Superior temporal gyrus (tissue), 1 donor: ENCODE data around the gene DNAJC1.
A peak's percentile ranks its signal among the peaks of the same experiment; 100 is the strongest.

Experiments
- DNase-seq: peaks from one replicate; pipeline ENCODE4 v3.0.0-alpha.2; 2016; ENCODE audit errors: extremely low spot score

DNAJC1 gene

DNA sequence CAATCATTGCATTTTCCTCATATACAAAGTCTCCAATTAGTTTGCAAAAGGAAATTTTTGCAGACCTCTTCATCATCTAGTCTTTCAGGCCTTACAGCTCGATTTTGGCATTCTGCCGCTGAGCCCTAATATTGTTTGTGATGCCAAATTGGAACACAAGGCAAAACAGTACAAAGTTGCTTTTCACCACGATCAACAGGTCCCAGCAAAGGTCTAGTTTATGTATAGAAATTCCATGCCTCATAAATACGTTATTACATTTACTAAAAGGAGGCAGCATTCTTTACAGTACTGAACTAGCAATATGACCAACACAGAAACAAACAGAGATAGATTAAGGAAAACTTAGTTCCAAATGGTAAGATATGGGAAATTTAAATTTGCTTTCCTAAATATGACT, 7.0 kb upstream of the DNAJC1 start:
- no peak for DNase-seq

DNA sequence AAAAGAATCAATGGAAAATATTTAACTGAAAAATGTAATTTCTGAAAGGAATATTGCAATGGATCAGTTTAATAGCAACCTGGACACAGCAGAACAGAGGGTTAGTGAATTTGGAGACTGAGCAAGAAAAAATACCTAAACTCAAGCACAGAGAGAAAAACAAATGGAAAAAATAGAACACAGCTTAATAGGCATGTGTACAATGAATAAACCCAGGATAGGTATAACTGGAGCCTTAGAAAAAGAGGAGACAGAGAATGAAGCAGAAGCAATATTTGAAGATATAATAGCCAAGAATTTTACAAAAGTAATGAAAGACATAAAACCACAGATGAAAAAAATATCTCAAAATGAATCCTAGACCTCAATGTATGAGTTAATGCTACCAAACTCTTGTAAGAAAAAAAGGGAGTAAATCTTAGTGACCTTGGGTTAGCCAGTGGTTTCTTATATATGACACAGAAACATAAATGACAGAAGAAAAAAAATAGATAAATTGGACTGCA, 2.9 kb upstream of the DNAJC1 start:
- DNase-seq = no peak

DNA sequence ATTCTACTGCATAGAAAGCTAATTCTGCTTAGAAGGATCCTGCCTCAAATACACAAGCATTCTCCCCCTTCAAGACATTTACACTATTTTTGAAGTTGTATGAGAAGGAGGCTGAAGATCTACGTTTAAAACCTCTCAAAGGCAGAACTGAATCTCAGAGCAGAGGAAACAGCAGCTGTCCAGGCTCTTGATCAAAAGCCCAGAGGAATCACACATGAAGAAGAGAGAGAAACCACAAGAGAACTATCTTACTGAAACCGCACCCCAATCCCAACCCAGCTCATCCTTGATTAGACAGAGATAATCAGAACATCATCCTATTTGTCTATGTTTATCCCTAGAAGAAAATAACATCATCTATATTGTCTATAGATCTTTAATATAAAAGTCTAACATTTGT, 2.2 kb upstream of the DNAJC1 start:
- DNase-seq = no peak

DNA sequence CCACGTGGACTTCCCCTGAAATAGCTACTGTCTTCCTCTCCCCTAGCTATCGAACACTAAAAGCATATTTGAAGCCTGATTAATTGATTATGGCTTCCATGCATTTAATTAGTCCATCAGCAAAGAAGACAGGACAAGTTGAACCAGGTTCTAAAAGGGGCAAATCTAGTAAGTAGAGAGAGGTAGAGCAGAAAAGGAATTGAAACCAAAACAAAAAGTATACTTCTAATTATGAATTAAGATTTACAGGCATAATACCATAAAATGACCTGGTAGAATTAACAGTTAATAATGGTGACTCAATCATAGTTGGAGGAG, 393 bp upstream of the DNAJC1 start:
- DNase-seq = no peak

DNA sequence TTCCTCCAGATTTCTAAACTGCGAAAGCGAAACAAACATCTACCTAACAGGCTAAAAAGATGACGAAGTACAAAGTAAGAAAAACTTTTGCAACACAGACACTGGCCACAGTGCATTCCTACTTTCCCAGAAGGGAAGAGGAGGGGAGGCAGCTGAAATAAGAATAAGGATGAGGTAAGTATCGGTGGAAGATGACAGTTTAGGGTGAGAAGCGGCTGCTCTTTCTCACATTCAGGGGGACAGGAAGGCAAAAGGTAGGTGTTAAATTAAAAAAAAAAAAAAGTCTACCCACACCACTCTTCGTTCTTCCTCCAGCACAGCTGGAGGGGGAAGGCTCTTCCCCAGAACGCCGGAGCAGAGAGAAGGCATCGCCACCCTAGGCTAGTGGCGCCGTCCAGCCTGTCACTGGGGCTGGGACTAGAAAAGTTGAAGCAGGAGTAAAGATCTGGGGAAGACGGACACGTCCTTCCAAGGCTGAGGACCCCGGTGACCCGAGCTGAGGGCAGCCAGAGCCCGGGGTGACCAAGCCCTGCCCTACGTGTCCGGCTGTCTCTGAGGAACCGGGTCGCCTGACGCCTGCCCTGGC, 846 bp downstream of the DNAJC1 start:
- no peak for DNase-seq

DNA sequence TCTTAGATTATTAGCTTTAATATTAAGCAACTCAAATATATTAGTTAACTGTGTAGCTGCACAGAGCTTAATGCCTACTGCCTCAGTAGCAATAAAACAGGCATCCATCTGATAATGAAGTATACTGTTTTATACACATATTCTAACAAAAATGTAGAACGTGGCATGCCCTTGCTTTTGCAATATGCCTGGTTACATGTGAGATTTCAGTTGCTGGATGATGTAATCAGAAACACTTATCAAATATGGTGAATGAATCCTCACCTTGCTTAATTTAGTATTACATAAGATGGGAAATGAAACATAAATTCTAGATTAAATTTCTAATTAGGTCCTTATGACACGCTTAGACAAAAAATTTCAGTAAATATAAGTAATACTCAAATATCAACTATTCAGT, 8.0 kb downstream of the DNAJC1 start:
- peak; percentile 20 for DNase-seq

DNA sequence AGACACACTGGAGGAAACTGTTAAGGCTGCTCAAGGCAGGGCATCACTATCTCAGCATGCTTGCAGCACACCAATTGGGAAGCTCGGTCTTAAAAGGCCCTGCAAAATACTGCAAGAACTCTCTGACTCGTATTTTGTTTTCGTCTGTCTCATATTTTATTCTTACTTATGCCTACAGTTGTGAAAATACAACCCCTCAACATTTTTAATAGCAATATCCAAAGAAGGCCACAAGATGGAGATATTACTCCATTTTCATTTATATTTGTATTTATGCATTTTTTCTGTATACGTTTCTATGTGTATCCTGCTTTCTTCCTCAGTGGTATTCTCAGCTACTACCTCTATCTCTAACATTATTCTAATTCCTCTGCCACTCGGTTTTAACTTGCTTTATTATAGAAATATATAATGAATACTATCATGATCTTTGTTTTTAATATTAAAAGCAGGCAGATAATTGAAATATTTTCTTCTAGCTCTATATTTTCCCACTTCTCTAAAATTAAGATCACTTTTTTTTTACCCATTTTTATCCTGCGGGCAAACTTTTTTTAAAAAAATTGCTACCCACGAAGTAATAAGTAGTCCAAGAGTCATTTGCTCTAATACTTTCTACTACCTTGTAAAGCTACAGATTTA, 10.0 kb downstream of the DNAJC1 start:
- peak; percentile 68 for DNase-seq

DNA sequence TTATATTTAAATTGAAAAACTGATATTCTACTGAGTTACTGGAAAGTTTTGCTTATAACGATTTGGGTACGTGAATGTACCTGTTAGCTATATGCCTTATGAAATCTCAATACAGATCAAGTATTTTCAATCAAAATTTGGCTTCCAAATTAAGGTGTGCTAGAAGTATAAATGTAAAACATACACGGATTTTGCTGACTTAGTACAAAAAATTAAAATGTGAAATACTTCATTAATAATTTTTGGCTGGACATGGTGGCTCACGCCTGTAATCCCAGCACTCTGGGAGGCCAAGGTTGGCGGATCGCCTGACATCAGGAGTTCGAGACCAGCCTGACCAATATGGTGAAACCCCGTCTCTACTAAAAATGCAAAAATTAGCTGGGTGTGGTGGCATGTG, 11.7 kb downstream of the DNAJC1 start:
- no peak for DNase-seq

DNA sequence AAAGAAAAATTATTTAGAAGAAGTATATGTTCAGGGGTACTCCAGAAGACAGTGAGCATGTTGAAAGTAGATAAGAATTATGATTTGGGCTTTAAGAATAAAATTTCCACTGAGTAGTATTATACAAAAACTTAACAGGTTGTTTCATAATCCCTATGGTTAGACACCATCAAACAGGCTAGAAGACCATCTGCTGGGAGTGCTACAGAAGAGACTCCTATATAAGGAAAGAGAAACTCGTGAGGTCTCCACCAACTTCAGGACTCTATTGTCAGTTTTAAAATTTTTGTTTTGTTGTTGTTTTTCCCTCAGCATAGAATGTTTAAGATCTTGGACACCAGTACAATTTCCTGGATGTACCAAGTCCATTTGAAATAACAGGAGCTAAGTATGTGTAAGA, 13.1 kb downstream of the DNAJC1 start:
- DNase-seq = no peak

DNA sequence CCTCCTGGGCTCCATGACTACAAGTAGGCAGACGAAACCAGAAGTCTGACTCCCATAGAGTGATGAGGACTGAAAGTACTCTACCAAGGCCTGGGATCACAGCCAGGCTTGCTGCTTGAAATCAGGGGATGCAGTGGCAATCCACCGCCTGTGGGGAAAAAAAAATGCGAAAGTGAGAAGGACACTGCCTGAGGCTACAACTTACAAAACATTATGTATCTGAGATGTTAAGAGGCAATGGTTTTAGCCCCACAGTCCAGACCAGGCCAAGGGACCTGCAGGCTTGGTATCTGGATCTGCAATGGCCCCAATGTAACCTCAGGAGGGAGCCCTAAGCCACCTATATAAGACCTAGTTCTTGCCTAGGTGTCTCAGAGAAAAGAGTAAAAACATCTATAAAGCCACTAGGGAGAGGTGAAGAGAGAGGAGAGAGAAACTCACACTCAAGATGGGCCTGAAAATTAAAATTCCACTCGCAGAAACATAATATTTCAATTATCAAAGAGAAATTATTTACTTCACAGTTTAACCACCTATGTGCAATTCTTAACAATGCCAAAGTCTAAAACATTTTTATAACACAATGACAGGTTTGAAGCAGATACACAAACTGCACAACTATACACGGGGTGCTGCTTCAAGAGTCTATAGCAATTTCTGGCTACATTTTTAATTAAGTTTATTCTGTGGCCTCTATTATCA, 13.9 kb downstream of the DNAJC1 start:
- peak; percentile 81 for DNase-seq

DNA sequence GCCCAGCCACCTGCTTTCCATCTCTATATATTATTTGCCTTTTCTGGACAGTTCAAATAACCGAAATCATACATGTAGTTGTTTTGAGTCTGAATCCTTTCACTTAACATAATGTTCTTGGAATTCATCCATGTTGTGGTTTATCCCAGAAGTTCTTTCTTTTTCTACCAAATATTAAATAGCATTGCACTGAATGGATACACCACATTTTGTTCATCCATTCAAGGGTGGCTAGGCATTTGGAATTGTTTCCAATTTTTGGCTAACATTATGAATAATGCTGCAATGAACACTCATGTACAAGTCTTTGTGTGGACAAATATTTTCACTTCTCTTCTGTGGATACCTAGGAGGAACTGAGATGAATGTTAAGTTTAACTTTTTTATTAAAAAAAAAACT, 18.0 kb downstream of the DNAJC1 start:
- no peak for DNase-seq

DNA sequence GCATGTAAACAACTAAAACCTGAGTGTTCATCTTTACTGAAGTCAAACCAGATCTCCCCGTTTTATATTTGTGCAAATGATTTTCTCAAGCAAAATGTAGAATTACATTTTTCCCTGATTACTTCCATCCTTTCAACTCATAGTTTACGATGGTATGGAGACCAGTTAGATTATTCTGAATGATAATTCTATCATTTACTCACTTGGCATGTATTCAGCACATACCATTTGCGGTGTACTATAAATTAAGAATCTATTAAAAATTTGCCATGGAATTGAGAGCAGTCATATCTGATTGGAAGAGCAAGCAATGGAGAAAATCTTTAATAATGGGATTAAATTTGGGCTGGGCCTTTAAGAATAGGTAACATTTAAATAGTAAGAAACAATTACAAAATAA, 22.4 kb downstream of the DNAJC1 start:
- no peak for DNase-seq

DNA sequence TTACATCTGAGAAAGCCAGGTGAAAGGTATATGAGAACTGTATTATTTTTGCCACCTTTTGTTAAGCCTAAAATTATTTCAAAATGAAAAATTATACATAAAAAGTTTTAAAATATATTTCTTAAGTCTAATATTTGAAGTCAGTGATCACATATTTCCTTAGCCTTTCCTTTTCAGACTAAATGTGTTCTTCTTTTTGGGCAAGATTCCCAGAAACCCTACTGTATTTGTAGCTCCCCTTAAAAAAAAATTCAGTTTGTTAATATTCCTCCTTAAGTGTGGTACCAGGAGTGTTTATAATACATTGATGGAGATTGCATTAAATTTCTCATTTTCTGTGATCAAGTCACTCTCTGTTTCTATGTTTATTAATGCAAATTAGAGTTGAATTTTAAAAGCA, 22.8 kb downstream of the DNAJC1 start:
- DNase-seq = no peak

DNA sequence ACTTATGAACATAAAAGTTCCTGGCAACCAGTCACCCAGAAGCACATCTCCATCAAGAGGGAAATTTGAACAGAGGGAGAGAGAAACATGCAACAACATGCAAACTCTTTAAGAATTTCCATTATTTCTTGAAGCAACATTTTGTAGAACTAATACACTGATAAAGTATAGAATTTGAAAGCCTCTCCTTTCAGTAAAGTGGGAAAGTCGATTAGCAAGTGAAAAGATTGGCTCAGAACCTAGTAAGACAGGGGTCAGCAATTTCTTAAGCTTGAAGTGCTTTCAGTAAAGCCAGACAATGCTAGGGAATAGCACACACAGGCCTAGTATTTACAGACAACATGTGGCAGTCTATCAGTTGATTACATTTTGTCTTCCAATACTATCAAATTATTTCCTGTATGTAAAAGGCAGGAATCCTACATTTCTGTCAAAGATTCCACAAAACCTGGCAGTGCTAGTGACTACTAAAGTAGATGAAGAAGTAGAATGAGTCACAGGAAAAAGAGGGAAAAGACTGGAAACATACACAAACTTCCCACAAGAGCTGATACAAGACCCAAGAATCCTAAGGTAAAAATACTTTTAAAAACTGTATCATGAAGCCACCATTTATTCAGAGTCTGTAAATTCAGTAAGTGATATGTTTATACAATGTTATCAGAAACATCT, 25.2 kb downstream of the DNAJC1 start:
- no peak for DNase-seq

DNA sequence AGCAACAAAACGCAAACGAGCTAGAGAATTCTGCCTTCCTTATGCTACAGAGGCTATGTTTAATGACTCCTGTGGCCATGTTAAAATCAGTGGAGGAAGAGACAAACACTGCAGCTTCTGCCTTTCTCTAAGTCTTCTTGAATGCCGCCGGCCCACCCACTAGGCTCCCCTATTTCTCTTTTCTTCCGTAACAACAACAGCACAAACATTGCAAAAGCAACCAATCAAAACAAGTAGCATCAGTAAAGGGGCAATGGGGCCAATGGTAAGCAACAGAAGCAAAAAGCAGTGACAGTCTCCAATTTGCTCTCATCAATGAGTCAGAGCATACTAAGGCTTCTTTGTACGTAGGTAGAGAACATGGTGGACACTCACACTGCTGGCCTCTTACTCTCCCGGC, 26.8 kb downstream of the DNAJC1 start:
- DNase-seq = peak; percentile 80

DNA sequence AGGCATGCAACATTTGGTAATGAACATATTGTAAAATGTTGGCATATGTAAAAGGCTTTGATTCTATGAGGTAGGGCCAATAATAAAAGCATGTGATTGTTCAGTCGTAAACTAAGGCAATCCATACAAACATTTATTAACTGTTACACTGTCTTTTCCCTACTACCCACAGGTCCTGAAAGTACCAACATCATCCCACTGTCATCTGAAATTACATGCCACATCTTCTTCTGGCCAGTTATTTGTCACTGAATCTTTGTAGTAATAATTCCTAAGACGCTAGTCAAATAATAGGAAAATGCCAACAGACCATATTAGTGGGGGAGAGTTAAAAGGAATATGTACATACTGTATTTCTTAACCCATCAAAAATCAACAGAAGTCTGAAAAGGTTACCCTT, 27.2 kb downstream of the DNAJC1 start:
- peak; percentile 61 for DNase-seq

DNA sequence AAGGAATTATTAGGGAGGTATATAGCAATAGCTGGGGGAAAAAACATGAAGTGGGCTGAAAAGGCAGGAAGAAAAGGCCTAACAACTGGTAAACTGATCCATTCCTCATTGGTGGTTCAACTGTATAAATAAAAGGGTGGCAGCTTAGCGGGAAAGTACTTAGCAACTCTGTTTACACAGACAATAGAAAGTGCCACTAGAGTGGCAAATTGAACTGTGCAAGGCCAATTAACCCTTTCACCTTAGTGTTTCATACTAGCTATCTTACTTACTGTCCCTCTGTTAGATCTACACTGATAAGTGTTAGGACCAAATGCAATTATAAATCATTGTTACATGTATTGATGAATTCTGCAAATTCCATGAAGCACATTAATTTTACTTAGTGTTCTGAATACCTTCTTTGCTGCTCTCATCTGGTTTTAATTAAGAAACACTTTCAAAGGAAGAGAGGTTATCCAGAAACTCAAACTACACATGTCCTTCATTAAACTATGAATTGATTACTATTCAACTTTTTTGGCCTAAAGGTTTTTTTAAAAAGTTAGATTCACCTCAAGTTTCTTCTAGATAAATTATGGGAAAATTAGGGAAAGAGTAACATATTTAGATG, 28.0 kb downstream of the DNAJC1 start:
- DNase-seq = no peak

DNA sequence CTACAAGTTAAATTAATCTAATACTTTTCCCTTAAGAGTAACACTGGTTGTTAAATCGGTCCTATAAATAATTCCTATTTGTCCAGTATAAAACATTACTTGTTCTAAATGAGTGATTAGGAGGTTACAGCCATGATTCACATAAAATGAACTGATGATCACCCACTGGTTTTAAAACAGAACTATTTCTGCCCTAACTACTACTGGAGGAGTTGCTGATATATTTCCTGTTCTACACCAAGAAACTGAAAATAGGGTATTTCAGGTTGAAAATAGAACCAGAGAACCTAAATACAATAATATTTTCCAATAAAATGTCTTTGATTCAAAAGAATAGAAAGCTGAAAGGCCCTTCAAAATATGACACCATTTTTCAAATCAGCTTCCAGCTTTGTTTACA, 30.9 kb downstream of the DNAJC1 start:
- DNase-seq = no peak

DNA sequence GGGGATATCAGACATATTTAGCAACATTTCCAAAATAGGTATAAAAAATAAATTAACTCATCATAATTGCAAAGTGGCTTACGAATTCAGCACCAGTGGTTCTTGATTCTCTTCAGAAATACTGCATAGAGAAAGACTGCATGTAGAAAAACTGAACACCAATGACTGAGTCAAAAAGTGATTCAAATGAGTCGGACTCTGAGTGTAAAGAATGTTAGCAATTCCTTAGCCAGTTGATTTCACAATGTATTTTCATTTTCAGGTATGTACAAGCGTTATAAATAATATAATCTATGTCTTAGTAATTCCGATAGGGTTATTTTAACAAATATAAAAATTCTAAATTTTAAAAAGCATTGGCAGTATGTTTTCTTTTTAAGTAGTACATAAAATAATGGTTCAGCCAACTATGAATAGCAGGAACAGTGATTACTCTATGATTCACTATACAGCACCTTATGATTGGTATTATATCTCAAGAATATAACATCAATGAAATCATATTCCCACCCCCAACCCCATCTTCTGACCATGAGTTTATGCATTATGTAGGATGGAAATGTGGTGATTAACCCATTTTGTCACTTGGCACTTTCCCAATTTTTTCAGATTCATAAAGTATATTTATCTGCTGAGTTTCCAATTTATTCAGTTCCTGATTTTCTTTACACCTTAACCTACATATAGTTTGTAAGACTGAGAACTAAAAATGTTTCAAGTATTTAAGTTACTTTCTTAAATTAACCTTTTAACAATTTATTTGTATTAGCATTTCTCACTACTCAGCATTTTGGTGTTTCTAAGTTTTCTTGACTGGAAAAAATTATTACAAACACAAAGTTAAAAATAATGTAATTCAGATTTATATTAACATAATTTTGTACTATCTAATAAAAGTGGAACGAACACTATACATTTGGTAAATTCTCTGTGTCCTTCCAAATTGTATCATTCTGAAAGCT, 33.9 kb downstream of the DNAJC1 start:
- no peak for DNase-seq

DNA sequence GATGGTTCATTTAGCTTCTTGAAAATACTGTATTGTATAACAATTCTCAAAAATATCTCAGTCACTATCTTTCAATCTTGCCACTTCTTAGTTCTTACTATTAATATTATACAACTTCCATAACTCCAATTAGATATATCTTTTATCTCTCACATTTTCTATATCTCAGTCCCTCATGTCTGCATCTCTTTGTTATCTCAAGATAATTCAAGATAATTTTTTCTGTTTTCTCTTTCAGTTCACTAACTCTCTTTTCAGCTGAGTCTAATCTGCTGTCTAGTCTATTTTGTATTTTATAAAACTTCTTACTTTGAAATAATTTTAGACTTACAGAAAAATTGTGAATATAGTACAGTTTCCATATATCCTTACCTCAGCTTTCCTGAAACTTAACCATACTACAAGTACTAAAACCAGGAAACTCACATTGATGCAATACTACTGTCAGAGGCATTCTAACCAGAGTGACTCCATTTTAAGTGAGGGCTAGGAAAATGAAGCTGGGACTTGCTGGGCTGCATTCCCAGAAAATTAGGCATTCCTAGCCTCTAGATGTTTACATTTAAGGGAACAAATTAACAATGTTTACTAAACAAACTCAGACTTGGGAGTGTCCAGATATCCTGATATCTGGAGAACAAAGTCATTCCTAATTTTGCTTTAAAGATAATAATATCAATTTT, 38.4 kb downstream of the DNAJC1 start:
- DNase-seq = no peak

DNA sequence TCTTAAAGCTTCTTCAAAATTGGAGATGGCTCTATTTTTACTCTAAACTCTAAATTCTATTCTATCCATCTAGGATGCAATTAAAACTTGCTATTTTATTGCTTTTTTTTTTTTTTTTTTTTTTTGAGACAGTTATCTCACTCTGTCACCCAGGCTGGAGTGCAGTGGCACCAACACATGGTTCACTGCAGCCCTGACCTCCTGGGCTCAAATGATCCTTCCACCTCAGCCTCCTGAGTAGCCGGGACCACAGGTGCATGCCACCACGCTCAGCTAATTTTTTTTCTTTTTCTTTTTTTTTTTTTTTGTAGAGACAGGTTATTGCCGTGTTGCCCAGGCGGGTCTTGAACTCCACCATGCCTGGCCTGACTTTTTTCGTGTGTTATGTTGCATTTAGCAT, 41.2 kb downstream of the DNAJC1 start:
- no peak for DNase-seq
